Cardiac fibroblast (primary cell): ENCODE results near the gene ASMT.
"Not testable (repeated sequence)": the region's sequence is repeated elsewhere in the genome, so short reads cannot be mapped to it uniquely, and the experiment has no call there.

Experiments
- DNase-seq, 2 donors: peaks; one replicate each; pipeline versions ENCODE4 v3.0.0 to v3.0.0-alpha.2; 2010; ENCODE audit warnings: low read depth in 2 of 2
- H3K4me3 ChIP-seq, 2 donors: replicated peaks in 1 of 2; 1 replicate in 1 of 2; 2 replicates in 1 of 2; pipeline ENCODE4 v1.5.1; 2011; ENCODE audit warnings: low read depth in 2 of 2, low read length in 2 of 2, mild to moderate bottlenecking in 2 of 2, moderate library complexity in 1 of 2
- CTCF ChIP-seq: IDR thresholded peaks from one replicate; pipeline ENCODE4 v1.5.1; 2011; ENCODE audit warnings: low read depth, mild to moderate bottlenecking, low read length, inconsistent platforms

ASMT gene

GRCh38 chrX:1661922-1662221 lies 47.0 kb downstream of the ASMT start:
- TF ChIP-seq CTCF = no peak
- no peak overlapping the region for H3K4me3 ChIP-seq
- DNase-seq = no peak

GRCh38 chrX:1667566-1667965 lies 52.7 kb downstream of the ASMT start:
- no peak for DNase-seq
- no peak for TF ChIP-seq CTCF
- no peak overlapping the region for H3K4me3 ChIP-seq

- H3K4me3 ChIP-seq = no peak overlapping the region
- peak; percentile 70 for TF ChIP-seq CTCF
- peak; percentile 19 to 44 for DNase-seq
These were observed 58.5 kb downstream of the ASMT start for GRCh38 chrX:1673337-1673736.

GRCh38 chrX:1676866-1677265 lies 62.0 kb downstream of the ASMT start:
- no peak for DNase-seq
- TF ChIP-seq CTCF = no peak
- H3K4me3 ChIP-seq = no peak overlapping the region

GRCh38 chrX:1679238-1679637 lies 64.4 kb downstream of the ASMT start:
- H3K4me3 ChIP-seq = no peak overlapping the region
- DNase-seq = peak in 1 of 2 donors; percentile 23
- TF ChIP-seq CTCF = no peak

GRCh38 chrX:1681439-1681838 lies 66.6 kb downstream of the ASMT start:
- TF ChIP-seq CTCF = no peak
- H3K4me3 ChIP-seq = no peak overlapping the region
- DNase-seq = no peak

- not testable (repeated sequence) for DNase-seq, H3K4me3 ChIP-seq
These were observed 67.0 kb downstream of the ASMT start for GRCh38 chrX:1681856-1682255.

- not testable (repeated sequence) for DNase-seq, H3K4me3 ChIP-seq
These were observed 67.6 kb downstream of the ASMT start for GRCh38 chrX:1682501-1682900.

- not testable (repeated sequence) for DNase-seq, H3K4me3 ChIP-seq
These were observed 70.0 kb downstream of the ASMT start for GRCh38 chrX:1684883-1685282.

GRCh38 chrX:1685444-1685880 lies 70.6 kb downstream of the ASMT start:
- H3K4me3 ChIP-seq, DNase-seq: not testable (repeated sequence)
